BJ (cell line): ENCODE results near the gene DGKB. TPM values are rescaled to one million over a fixed set of nuclear protein-coding genes. Genes with fewer than 3 reads are reported as not detected.

Experiments
- CTCF ChIA-PET: fragments of 350-600 bp; formaldehyde crosslinking; extraction: SDS; loops from one replicate; lab custom pipeline; 2021; ENCODE audit warnings: antibody characterized with exemption, inconsistent platforms; lab: Yijun Ruan, JAX
- POLR2A ChIA-PET: fragments of 300-600 bp; sonication (Branson Sonifier 250); formaldehyde crosslinking; extraction: SDS; loops from one replicate; lab custom pipeline; 2021; ENCODE audit warnings: antibody characterized with exemption; lab: Charles Lee
- DNase-seq: peaks from one replicate; pipeline ENCODE4 v3.0.0-alpha.2; 2011; ENCODE audit warnings: low read depth
- H3K27me3 ChIP-seq: 2 replicates; pipeline ENCODE4 v1.6.0; 2011; ENCODE audit warnings: low read length; ENCODE audit not compliant: control insufficient read depth, insufficient read depth
- H3K36me3 ChIP-seq: 2 replicates; pipeline ENCODE4 v1.5.1; 2011; ENCODE audit warnings: low read length; ENCODE audit not compliant: control insufficient read depth, insufficient read depth
- H3K4me3 ChIP-seq: 2 replicates; pipeline ENCODE4 v1.5.1; 2011; ENCODE audit warnings: low read depth, mild to moderate bottlenecking, control low read depth, low read length
- polyA plus RNA-seq: library from polyadenylated mRNA; depleted of rRNA; stranded (reverse); fragments of >200 nt; gene quantifications from 2 replicates; pipeline ENCODE4 v1.2.3, GENCODE V29; 2011
- TF ChIP-seq, protein P1 (sequence below): IDR thresholded peaks from 2 replicates; pipeline ENCODE4 v1.5.1; 2011; ENCODE audit warnings: low read depth, mild to moderate bottlenecking, control low read depth, inconsistent platforms, low read length, moderate library complexity; ENCODE audit not compliant: insufficient read depth

Gene DGKB
- polyA plus RNA-seq, 1 experiment: 0.09 TPM

GRCh38 chr7:14324767-14325166 is 577.8 kb downstream of the DGKB start:
- no peak for DNase-seq
- TF ChIP-seq, protein P1, sequence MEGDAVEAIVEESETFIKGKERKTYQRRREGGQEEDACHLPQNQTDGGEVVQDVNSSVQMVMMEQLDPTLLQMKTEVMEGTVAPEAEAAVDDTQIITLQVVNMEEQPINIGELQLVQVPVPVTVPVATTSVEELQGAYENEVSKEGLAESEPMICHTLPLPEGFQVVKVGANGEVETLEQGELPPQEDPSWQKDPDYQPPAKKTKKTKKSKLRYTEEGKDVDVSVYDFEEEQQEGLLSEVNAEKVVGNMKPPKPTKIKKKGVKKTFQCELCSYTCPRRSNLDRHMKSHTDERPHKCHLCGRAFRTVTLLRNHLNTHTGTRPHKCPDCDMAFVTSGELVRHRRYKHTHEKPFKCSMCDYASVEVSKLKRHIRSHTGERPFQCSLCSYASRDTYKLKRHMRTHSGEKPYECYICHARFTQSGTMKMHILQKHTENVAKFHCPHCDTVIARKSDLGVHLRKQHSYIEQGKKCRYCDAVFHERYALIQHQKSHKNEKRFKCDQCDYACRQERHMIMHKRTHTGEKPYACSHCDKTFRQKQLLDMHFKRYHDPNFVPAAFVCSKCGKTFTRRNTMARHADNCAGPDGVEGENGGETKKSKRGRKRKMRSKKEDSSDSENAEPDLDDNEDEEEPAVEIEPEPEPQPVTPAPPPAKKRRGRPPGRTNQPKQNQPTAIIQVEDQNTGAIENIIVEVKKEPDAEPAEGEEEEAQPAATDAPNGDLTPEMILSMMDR: no peak
- Histone ChIP-seq H3K27me3 (no peaks in the 10 kb centered on the region), H3K4me3 (no peak overlapping the region), H3K36me3 (no peaks in the 10 kb centered on the region)
- ChIA-PET POLR2A (no interaction called here), CTCF (no interaction called here)

- H3K4me3 ChIP-seq: no peak overlapping the region
- H3K27me3 ChIP-seq: no peaks in the 10 kb centered on the region
- DNase-seq: no peak
- TF ChIP-seq, protein P1: no peak
- H3K36me3 ChIP-seq: no peaks in the 10 kb centered on the region
- ChIA-PET POLR2A (no interaction called here), CTCF (no interaction called here)
Measured at GRCh38 chr7:14322724-14323123, 579.8 kb downstream of the DGKB start.

DNA sequence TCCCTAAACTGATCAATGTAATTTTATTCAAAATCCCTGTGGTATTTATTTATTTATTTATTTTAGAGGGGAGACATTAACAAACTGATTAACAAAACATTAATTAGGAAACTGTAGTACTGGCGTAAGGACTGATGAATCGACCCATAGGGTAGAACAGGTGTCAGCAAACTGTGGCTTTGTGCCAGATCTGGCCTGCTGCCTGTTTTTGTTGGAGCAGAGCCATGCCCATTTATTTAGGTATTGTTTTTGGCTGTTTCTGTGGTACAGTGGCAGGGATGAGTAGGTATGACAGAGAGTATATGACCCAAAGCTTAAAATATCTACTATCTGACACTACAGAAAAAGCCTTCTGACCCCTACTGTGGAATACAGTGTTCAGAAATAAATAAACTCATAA is 580.6 kb downstream of the DGKB start:
- CTCF ChIA-PET: no interaction called here
- Histone ChIP-seq H3K4me3 (no peak overlapping the region), H3K36me3 (no peaks in the 10 kb centered on the region), H3K27me3 (no peaks in the 10 kb centered on the region)
- no peak for DNase-seq
- POLR2A ChIA-PET: no interaction called here
- TF ChIP-seq, protein P1: no peak

DNA sequence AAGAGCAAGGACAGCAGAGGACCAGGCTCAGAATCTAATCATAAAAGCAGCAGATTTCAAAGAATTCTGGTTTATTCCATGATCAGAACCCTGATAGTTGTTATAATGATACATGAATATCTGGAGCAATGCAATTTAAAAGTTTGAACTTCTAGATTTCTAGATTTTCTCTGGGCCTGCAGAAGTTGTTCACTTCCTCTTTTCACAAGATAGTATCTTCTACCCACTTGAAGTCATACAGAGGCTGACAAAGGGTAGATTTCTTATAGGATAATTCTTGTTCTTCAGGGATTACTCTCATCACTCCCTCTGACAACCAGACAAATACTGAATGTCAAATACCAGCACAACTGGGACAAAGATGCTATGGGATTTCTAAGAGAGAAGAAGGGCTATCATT is 593.1 kb downstream of the DGKB start:
- Histone ChIP-seq H3K27me3 (no peaks in the 10 kb centered on the region), H3K36me3 (no peaks in the 10 kb centered on the region), H3K4me3 (no peak overlapping the region)
- CTCF ChIA-PET: no interaction called here
- POLR2A ChIA-PET: no interaction called here
- DNase-seq: no peak
- TF ChIP-seq, protein P1: no peak

GRCh38 chr7:14305233-14305866 is 597.2 kb downstream of the DGKB start:
- ChIA-PET CTCF (no interaction called here), POLR2A (no interaction called here)
- Histone ChIP-seq H3K27me3 (no peaks in the 10 kb centered on the region), H3K4me3 (no peak overlapping the region), H3K36me3 (no peaks in the 10 kb centered on the region)
- TF ChIP-seq, protein P1: no peak
- no peak for DNase-seq
